ENCODE results near the gene SUPT5H.

Gene SUPT5H

GRCh38 chr19:39405261-39405957 is 40.0 kb upstream of the SUPT5H start:
- H3K27me3 ChIP-seq (replicated peaks; ENCODE audit: insufficient read depth, low read length) = no peaks in the 10 kb centered on the region
- H3K4me2 ChIP-seq (ENCODE audit: low read depth, low read length) = peak overlapping the region; percentile 94
- H3K9ac ChIP-seq (ENCODE audit: low read length) = peak overlapping the region; percentile 100
- H3K4me1 ChIP-seq (ENCODE audit: low read length) = peaks cover 38% of the 10 kb centered on the region
- peaks cover 12% of the 10 kb centered on the region; the same call in 1 of the 2 replicates for H3K36me3 ChIP-seq (replicated peaks; ENCODE audit: insufficient read depth, low read length)
- DNase-seq = peak; percentile 77
- H3K79me2 ChIP-seq (ENCODE audit: low read length) = peaks cover 24% of the 10 kb centered on the region
- peak overlapping the region; percentile 100 for H3K27ac ChIP-seq (ENCODE audit: low read length)
- peaks cover 94% of the 10 kb centered on the region for H3F3A ChIP-seq (ENCODE audit: insufficient read depth, low read length)
- H3K9me2 ChIP-seq (replicated peaks; ENCODE audit: insufficient read depth, low read length) = no peaks in the 10 kb centered on the region
- H2AFZ ChIP-seq (ENCODE audit: low read length) = no peak overlapping the region
- TF ChIP-seq CTCF (IDR thresholded peaks at IDR 0.05; ENCODE audit: low read length) (no peak), EZH2phosphoT487 (IDR thresholded peaks at IDR 0.05; ENCODE audit: low read length) (no peak), EZH2 (optimal IDR thresholded peaks at IDR 0.05; ENCODE audit: low read depth, low read length) (no peak)
- peaks cover 20% of the 10 kb centered on the region; the same call in 1 of the 2 replicates for H4K20me1 ChIP-seq (ENCODE audit: insufficient read depth, low read length)
- H3K4me3 ChIP-seq (ENCODE audit: low read length) = peak overlapping the region; percentile 98
- H3K9me3 ChIP-seq (replicated peaks; ENCODE audit: insufficient read depth, low read length) = no peaks in the 10 kb centered on the region

- Histone ChIP-seq H2AFZ (ENCODE audit: low read length) (no peak overlapping the region), H3K9ac (ENCODE audit: low read length) (peak overlapping the region; percentile 100), H3K27me3 (replicated peaks; ENCODE audit: insufficient read depth, low read length) (no peaks in the 10 kb centered on the region), H4K20me1 (ENCODE audit: insufficient read depth, low read length) (peaks cover 20% of the 10 kb centered on the region; the same call in 1 of the 2 replicates), H3K36me3 (replicated peaks; ENCODE audit: insufficient read depth, low read length) (peaks cover 12% of the 10 kb centered on the region; the same call in 1 of the 2 replicates), H3F3A (ENCODE audit: insufficient read depth, low read length) (peaks cover 95% of the 10 kb centered on the region), H3K79me2 (ENCODE audit: low read length) (peaks cover 24% of the 10 kb centered on the region), H3K4me3 (ENCODE audit: low read length) (peak overlapping the region; percentile 98), H3K4me1 (ENCODE audit: low read length) (peaks cover 41% of the 10 kb centered on the region), H3K4me2 (ENCODE audit: low read depth, low read length) (peak overlapping the region; percentile 94), H3K9me2 (replicated peaks; ENCODE audit: insufficient read depth, low read length) (no peaks in the 10 kb centered on the region), H3K27ac (ENCODE audit: low read length) (peak overlapping the region; percentile 100), H3K9me3 (replicated peaks; ENCODE audit: insufficient read depth, low read length) (no peaks in the 10 kb centered on the region)
- peak; percentile 81 for DNase-seq
- TF ChIP-seq CTCF (IDR thresholded peaks at IDR 0.05; ENCODE audit: low read length) (no peak), EZH2 (optimal IDR thresholded peaks at IDR 0.05; ENCODE audit: low read depth, low read length) (no peak), EZH2phosphoT487 (IDR thresholded peaks at IDR 0.05; ENCODE audit: low read length) (no peak)
These were observed 39.3 kb upstream of the SUPT5H start for GRCh38 chr19:39405958-39406655.

- TF ChIP-seq CTCF (IDR thresholded peaks at IDR 0.05; ENCODE audit: low read length) = no peak
- no peak for TF ChIP-seq EZH2phosphoT487 (IDR thresholded peaks at IDR 0.05; ENCODE audit: low read length)
- TF ChIP-seq EZH2 (optimal IDR thresholded peaks at IDR 0.05; ENCODE audit: low read depth, low read length) = no peak
- Histone ChIP-seq H3K36me3 (replicated peaks; ENCODE audit: insufficient read depth, low read length) (peaks cover 12% of the 10 kb centered on the region; the same call in 1 of the 2 replicates), H3K4me3 (ENCODE audit: low read length) (peak within 1 kb of the TSS; percentile 98), H3K4me1 (ENCODE audit: low read length) (peaks cover 38% of the 10 kb centered on the region), H3K79me2 (ENCODE audit: low read length) (peaks cover 24% of the 10 kb centered on the region), H3K9me3 (replicated peaks; ENCODE audit: insufficient read depth, low read length) (no peaks in the 10 kb centered on the region), H3K9ac (ENCODE audit: low read length) (peak within 1 kb of the TSS; percentile 100), H3K9me2 (replicated peaks; ENCODE audit: insufficient read depth, low read length) (no peaks in the 10 kb centered on the region), H4K20me1 (ENCODE audit: insufficient read depth, low read length) (peaks cover 20% of the 10 kb centered on the region; the same call in 1 of the 2 replicates), H3K4me2 (ENCODE audit: low read depth, low read length) (peak within 1 kb of the TSS; percentile 99), H2AFZ (ENCODE audit: low read length) (no peak within 1 kb of the TSS), H3K27me3 (replicated peaks; ENCODE audit: insufficient read depth, low read length) (no peaks in the 10 kb centered on the region), H3K27ac (ENCODE audit: low read length) (peak within 1 kb of the TSS; percentile 100), H3F3A (ENCODE audit: insufficient read depth, low read length) (peaks cover 95% of the 10 kb centered on the region)
- peak; percentile 81 for DNase-seq
These were observed 38.5 kb upstream of the SUPT5H start, which contains the start of gene ZFP36 for GRCh38 chr19:39406656-39407409. Gene ZFP36 (plus strand): TSS chr19:39406847. CDS start chr19:39406905, 58 bp downstream.
